Adrenal gland (tissue), 12 donors: ENCODE measurements around the gene AGR3. TPM values are rescaled to one million over a fixed set of nuclear protein-coding genes. Genes with fewer than 3 reads are reported as not detected.

Experiments
- DNase-seq, 7 donors: peaks; one replicate each; pipeline ENCODE4 v3.0.0-alpha.2; 2019 to 2020
- H3K27ac ChIP-seq, 5 donors: fragments of 200-600 bp; sonication (generic) in 4 of 5; 1 replicate in 3 of 5; 2 replicates in 2 of 5; pipeline versions ENCODE4 v1.5.1 to v1.8.0; 2016 to 2020; ENCODE audit warnings: mild to moderate bottlenecking in 1 of 5
- H3K27me3 ChIP-seq: fragments of 200-600 bp; 2 replicates; pipeline ENCODE4 v1.8.0; 2021
- H3K36me3 ChIP-seq, 2 donors: fragments of 200-600 bp; replicated peaks in 1 of 2; 1 replicate in 1 of 2; 2 replicates in 1 of 2; pipeline versions ENCODE4 v1.5.1 to v1.8.0; 2018 to 2022
- H3K4me1 ChIP-seq, 2 donors: fragments of 200-600 bp; replicated peaks in 1 of 2; 1 replicate in 1 of 2; 2 replicates in 1 of 2; pipeline versions ENCODE4 v1.5.1 to v1.8.0; 2018 to 2021
- H3K4me3 ChIP-seq, 4 donors: fragments of 200-600 bp; sonication (generic) in 3 of 4; one replicate each; pipeline ENCODE4 v1.5.1; 2016 to 2018
- H3K9me3 ChIP-seq, 3 donors: fragments of 200-600 bp; sonication (generic) in 1 of 3; replicated peaks in 1 of 3; 1 replicate in 2 of 3; 2 replicates in 1 of 3; pipeline versions ENCODE4 v1.5.1 to v1.8.0; 2016 to 2021
- POLR2A ChIP-seq, 2 donors: fragments of 450-650 bp; IDR thresholded peaks; one replicate each; pipeline ENCODE4 v1.6.1; 2017; ENCODE audit warnings: antibody characterized with exemption in 2 of 2, mild to moderate bottlenecking in 2 of 2, moderate library complexity in 1 of 2
- WGBS, 4 donors: extraction: QIAGEN DNeasy Blood & Tissue Kit in 2 of 4; methylation state at CpG; one replicate each; pipeline versions ENCODE4 v1.1.5 to v1.1.7; 2013 to 2017; 5-methylcytosine and 5-hydroxymethylcytosine counted together
- intact Hi-C, 2 donors: fragments of 100-400 bp; cut with DNase I; formaldehyde crosslinking; loops; one replicate each; pipeline versions ENCODE4 v1.14.1 to v1.15.0; 2022 to 2023
- polyA plus RNA-seq, 3 donors: library from polyadenylated mRNA; stranded (reverse); fragments of 200-250 nt in 2 of 3; fragments of 350-450 nt in 1 of 3; fragmentation: Illumina TruSeq in 1 of 3; extraction: RNeasy Lipid Tissue Mini Kit (QIAGEN cat#74804) in 1 of 3; gene quantifications; one replicate each; pipeline ENCODE4 v1.2.3, GENCODE V29; 2013 to 2014
- small RNA-seq, 2 donors: library from RNA; depleted of rRNA; stranded (forward); fragments of <200 nt; gene quantifications; one replicate each; pipeline ENCODE3, GENCODE V24; 2016
- total RNA-seq, 9 donors: library from RNA; depleted of rRNA in 4 of 9; stranded (reverse); fragments of >200 nt in 4 of 9; fragments of 120-200 nt in 1 of 9; fragmentation: NEBNext Ultra II Directional in 1 of 9; extraction: Animal tissue kit (Norgen Biotek cat#: 25700) in 1 of 9; gene quantifications; one replicate each; pipeline versions ENCODE4 v1.1.0 to v1.2.4, GENCODE V29; 2013 to 2023
- TF ChIP-seq, protein P1 (sequence below), 6 experiments: fragments of 450-650 bp in 4 of 6; fragments of 200-600 bp in 2 of 6; sonication (generic) in 1 of 6; IDR thresholded peaks; 1 replicate in 5 of 6; 2 replicates in 1 of 6; pipeline versions ENCODE4 v1.5.1 to v1.8.0; 2016 to 2021; ENCODE audit warnings: antibody characterized with exemption in 6 of 6, mild to moderate bottlenecking in 2 of 6, moderate library complexity in 1 of 6
- donor health status: healthy with polysubstance abuse.
- donor health status: Bipolar disorder and iron deficiency.
- donor health status: DM: yes; HTN: yes; CAD: no.
- donor health status: DM: no; HTN: no; CAD: no.
- donor health status: DM: no; HTN: no; CAD: no.
- donor health status: DM: yes; HTN: yes; CAD: no.

AGR3 gene
- total and polyA plus RNA-seq, 12 donors, result not detected

GRCh38 chr7:16810573-16810972 lies 71.2 kb downstream of the AGR3 start:
- no peak for TF ChIP-seq POLR2A (IDR thresholded peaks at IDR 0.05)
- TF ChIP-seq, protein P1, sequence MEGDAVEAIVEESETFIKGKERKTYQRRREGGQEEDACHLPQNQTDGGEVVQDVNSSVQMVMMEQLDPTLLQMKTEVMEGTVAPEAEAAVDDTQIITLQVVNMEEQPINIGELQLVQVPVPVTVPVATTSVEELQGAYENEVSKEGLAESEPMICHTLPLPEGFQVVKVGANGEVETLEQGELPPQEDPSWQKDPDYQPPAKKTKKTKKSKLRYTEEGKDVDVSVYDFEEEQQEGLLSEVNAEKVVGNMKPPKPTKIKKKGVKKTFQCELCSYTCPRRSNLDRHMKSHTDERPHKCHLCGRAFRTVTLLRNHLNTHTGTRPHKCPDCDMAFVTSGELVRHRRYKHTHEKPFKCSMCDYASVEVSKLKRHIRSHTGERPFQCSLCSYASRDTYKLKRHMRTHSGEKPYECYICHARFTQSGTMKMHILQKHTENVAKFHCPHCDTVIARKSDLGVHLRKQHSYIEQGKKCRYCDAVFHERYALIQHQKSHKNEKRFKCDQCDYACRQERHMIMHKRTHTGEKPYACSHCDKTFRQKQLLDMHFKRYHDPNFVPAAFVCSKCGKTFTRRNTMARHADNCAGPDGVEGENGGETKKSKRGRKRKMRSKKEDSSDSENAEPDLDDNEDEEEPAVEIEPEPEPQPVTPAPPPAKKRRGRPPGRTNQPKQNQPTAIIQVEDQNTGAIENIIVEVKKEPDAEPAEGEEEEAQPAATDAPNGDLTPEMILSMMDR (IDR thresholded peaks at IDR 0.05), result no peak
- Histone ChIP-seq H3K4me1 (no peaks in the 10 kb centered on the region), H3K27ac (no peak overlapping the region), H3K4me3 (no peak overlapping the region), H3K9me3 (no peaks in the 10 kb centered on the region), H3K36me3 (no peaks in the 10 kb centered on the region), H3K27me3 (no peaks in the 10 kb centered on the region)
- WGBS, 4 donors, result 86 to 88% (median 88%) methylated on average over 5 of the region's 5 CpGs
- intact Hi-C loops, result no loop called here
- DNase-seq, result no peak

GRCh38 chr7:16810112-16810511 lies 71.7 kb downstream of the AGR3 start:
- intact Hi-C loops, result no loop called here
- Histone ChIP-seq H3K4me3 (no peak overlapping the region), H3K4me1 (no peaks in the 10 kb centered on the region), H3K27me3 (no peaks in the 10 kb centered on the region), H3K36me3 (no peaks in the 10 kb centered on the region), H3K9me3 (no peaks in the 10 kb centered on the region), H3K27ac (no peak overlapping the region)
- WGBS, 4 donors, result 51 to 87% (median 69%) methylated on average over 2 of the region's 2 CpGs
- TF ChIP-seq, protein P1 (IDR thresholded peaks at IDR 0.05), result no peak
- no peak for TF ChIP-seq POLR2A (IDR thresholded peaks at IDR 0.05)
- DNase-seq, result no peak

Small RNA genes within 50 kb of the gene (small RNA-seq; reads per million reads assigned to genes)
- 0 reads per million in 2 donors for gene AC098592.2

Other genes with a start within 250 kb of the AGR3 start
- 10 to 100 TPM in 8 of 9 donors, 1 to 10 TPM in 1; 9.3 to 45.3 (median 16.9) TPM for gene ANKMY2, start 236.2 kb downstream of the AGR3 start, total RNA-seq
- 10 to 100 TPM in 1 of 3 donors, 1 to 10 TPM in 2; 5.4 to 20.0 (median 7.0) TPM for gene ANKMY2, start 236.2 kb downstream of the AGR3 start, polyA plus RNA-seq
- gene BZW2, start 235.8 kb downstream of the AGR3 start, total RNA-seq, result 10 to 100 TPM; 18.5 to 46.5 (median 34.3) TPM
- gene BZW2, start 235.8 kb downstream of the AGR3 start, polyA plus RNA-seq, result 10 to 100 TPM; 11.1 to 43.0 (median 19.7) TPM
- 100 to 1,000 TPM in 1 of 9 donors, 10 to 100 TPM in 8; 19.3 to 119 (median 49.4) TPM for gene TSPAN13, start 128.2 kb downstream of the AGR3 start, total RNA-seq
- gene TSPAN13, start 128.2 kb downstream of the AGR3 start, polyA plus RNA-seq, result 10 to 100 TPM; 53.6 to 71.4 (median 68.2) TPM
- 1 to 10 TPM in 3 of 9 donors, not detected in 6; 1.3 to 4.3 (median 1.4) TPM for gene AGR2, start 77.0 kb downstream of the AGR3 start, total RNA-seq
- gene AGR2, start 77.0 kb downstream of the AGR3 start, polyA plus RNA-seq, result under 1 TPM in 2 of 3 donors, not detected in 1; 0.13 to 0.56 TPM